Fibroblast of lung (primary cell): ENCODE data around the gene ZNF804A. TPM values are rescaled to one million over a fixed set of nuclear protein-coding genes. Genes with fewer than 3 reads are reported as not detected.

Experiments used
- DNase-seq, 2 donors: peaks; one replicate each; pipeline versions ENCODE4 v3.0.0 to v3.0.0-alpha.2; 2010; ENCODE audit warnings: low read depth in 2 of 2
- H2AFZ ChIP-seq: 2 replicates; pipeline ENCODE4 v1.5.1; 2012; ENCODE audit warnings: low read length, control low read depth, inconsistent platforms
- H3K27ac ChIP-seq: 2 replicates; pipeline ENCODE4 v1.5.1; 2011; ENCODE audit warnings: low read length, control low read depth; ENCODE audit not compliant: insufficient read depth
- H3K27me3 ChIP-seq: 2 replicates; pipeline ENCODE4 v1.5.1; 2011; ENCODE audit warnings: mild to moderate bottlenecking, low read length; ENCODE audit not compliant: control insufficient read depth, insufficient read depth
- H3K36me3 ChIP-seq: 2 replicates; pipeline ENCODE4 v1.5.1; 2011; ENCODE audit warnings: low read length; ENCODE audit not compliant: control insufficient read depth, insufficient read depth
- H3K4me1 ChIP-seq: 2 replicates; pipeline ENCODE4 v1.5.1; 2011; ENCODE audit warnings: low read length; ENCODE audit not compliant: control insufficient read depth, insufficient read depth; ENCODE audit errors: extremely low read depth
- H3K4me2 ChIP-seq: 2 replicates; pipeline ENCODE4 v1.5.1; 2011; ENCODE audit warnings: low read length, control low read depth; ENCODE audit not compliant: insufficient read depth; ENCODE audit errors: extremely low read depth
- H3K4me3 ChIP-seq, 4 experiments: fragments of 200-600 bp in 1 of 4; sonication (generic) in 1 of 4; replicated peaks in 1 of 4; 2 replicates each; pipeline ENCODE4 v1.5.1; 2011 to 2016; ENCODE audit warnings: low read length in 4 of 4, low read depth in 3 of 4, mild to moderate bottlenecking in 3 of 4, control low read depth in 2 of 4, inconsistent platforms in 1 of 4, mixed read lengths in 1 of 4; ENCODE audit not compliant: insufficient read depth in 1 of 4; ENCODE audit errors: control extremely low read depth in 1 of 4
- H3K79me2 ChIP-seq: 2 replicates; pipeline ENCODE4 v1.5.1; 2012; ENCODE audit warnings: mild to moderate bottlenecking, low read length, inconsistent platforms; ENCODE audit not compliant: control insufficient read depth, insufficient read depth
- H3K9ac ChIP-seq: 2 replicates; pipeline ENCODE4 v1.5.1; 2011; ENCODE audit warnings: mild to moderate bottlenecking, low read length, control low read depth; ENCODE audit not compliant: insufficient read depth
- H3K9me3 ChIP-seq: 2 replicates; pipeline ENCODE4 v1.5.1; 2012; ENCODE audit warnings: low read depth, low read length; ENCODE audit not compliant: control insufficient read depth, insufficient read depth
- H4K20me1 ChIP-seq: 2 replicates; pipeline ENCODE4 v1.5.1; 2011; ENCODE audit warnings: low read length; ENCODE audit not compliant: control insufficient read depth, insufficient read depth; ENCODE audit errors: extremely low read depth
- CTCF ChIP-seq, 2 donors: IDR thresholded peaks in 1 of 2; conservative IDR thresholded peaks in 1 of 2; 1 replicate in 1 of 2; 2 replicates in 1 of 2; pipeline ENCODE4 v1.5.1; 2011 to 2012; ENCODE audit warnings: low read length in 2 of 2, control low read depth in 1 of 2, inconsistent platforms in 1 of 2, low read depth in 1 of 2, mild to moderate bottlenecking in 1 of 2
- EZH2 ChIP-seq: IDR thresholded peaks from 2 replicates; pipeline ENCODE4 v1.5.1; 2012; ENCODE audit warnings: low read length, control low read depth, mild to moderate bottlenecking; ENCODE audit errors: missing control alignments
- polyA plus RNA-seq, 2 donors: library from polyadenylated mRNA; depleted of rRNA in 1 of 2; stranded (reverse) in 1 of 2; unstranded in 1 of 2; fragments of >200 nt; gene quantifications; 2 replicates each; pipeline ENCODE4 v1.2.1, GENCODE V29; 2011 to 2012; ENCODE audit warnings: missing spikeins in 1 of 2
- total RNA-seq: library from RNA; depleted of rRNA; stranded (reverse); fragments of >200 nt; gene quantifications from 2 replicates; pipeline ENCODE4 v1.2.1, GENCODE V29; 2014

ZNF804A gene
- total and polyA plus RNA-seq, 2 donors (not counting 1 experiment from before 2014, with no cell fraction given) = 3.0 to 6.9 TPM

GRCh38 chr2:184904991-184905390, 306.7 kb downstream of the ZNF804A start:
- H3K4me3 ChIP-seq = no peak overlapping the region
- no peak overlapping the region for H3K27ac ChIP-seq
- no peaks in the 10 kb centered on the region for H3K4me1 ChIP-seq
- no peaks in the 10 kb centered on the region for H4K20me1 ChIP-seq
- no peaks in the 10 kb centered on the region for H3K27me3 ChIP-seq
- no peaks in the 10 kb centered on the region for H3K9me3 ChIP-seq
- H3K4me2 ChIP-seq = no peak overlapping the region
- DNase-seq = peak in 1 of 2 donors; percentile 3
- H3K79me2 ChIP-seq = no peaks in the 10 kb centered on the region
- TF ChIP-seq CTCF (conservative IDR thresholded peaks at IDR 0.05 in 1 of 2, IDR thresholded peaks at IDR 0.05 in 1 of 2; ENCODE audit: low read depth in 1 of 2, low read length in 2 of 2) = no peak
- TF ChIP-seq EZH2 = no peak
- no peak overlapping the region for H3K9ac ChIP-seq
- no peak overlapping the region for H2AFZ ChIP-seq
- no peaks in the 10 kb centered on the region for H3K36me3 ChIP-seq

GRCh38 chr2:184906160-184906559, 307.8 kb downstream of the ZNF804A start:
- TF ChIP-seq EZH2 (no peak), CTCF (conservative IDR thresholded peaks at IDR 0.05 in 1 of 2, IDR thresholded peaks at IDR 0.05 in 1 of 2; ENCODE audit: low read depth in 1 of 2, low read length in 2 of 2) (no peak)
- Histone ChIP-seq H3K9me3 (no peaks in the 10 kb centered on the region), H3K4me1 (no peaks in the 10 kb centered on the region), H3K79me2 (no peaks in the 10 kb centered on the region), H3K9ac (no peak overlapping the region), H4K20me1 (no peaks in the 10 kb centered on the region), H3K4me3 (no peak overlapping the region), H3K27me3 (no peaks in the 10 kb centered on the region), H3K36me3 (no peaks in the 10 kb centered on the region), H2AFZ (no peak overlapping the region), H3K27ac (no peak overlapping the region), H3K4me2 (no peak overlapping the region)
- no peak for DNase-seq

- H4K20me1 ChIP-seq = no peaks in the 10 kb centered on the region
- no peaks in the 10 kb centered on the region for H3K9me3 ChIP-seq
- no peaks in the 10 kb centered on the region for H3K27me3 ChIP-seq
- TF ChIP-seq EZH2 (no peak), CTCF (conservative IDR thresholded peaks at IDR 0.05 in 1 of 2, IDR thresholded peaks at IDR 0.05 in 1 of 2; ENCODE audit: low read depth in 1 of 2, low read length in 2 of 2) (no peak)
- no peaks in the 10 kb centered on the region for H3K79me2 ChIP-seq
- no peak overlapping the region for H3K4me2 ChIP-seq
- H3K27ac ChIP-seq = no peak overlapping the region
- H3K9ac ChIP-seq = no peak overlapping the region
- H2AFZ ChIP-seq = no peak overlapping the region
- H3K4me1 ChIP-seq = no peaks in the 10 kb centered on the region
- peak in 1 of 2 donors; percentile 71 for DNase-seq
- no peaks in the 10 kb centered on the region for H3K36me3 ChIP-seq
- H3K4me3 ChIP-seq = no peak overlapping the region
Measured at GRCh38 chr2:184906709-184907108, 308.4 kb downstream of the ZNF804A start.
